ENCODE data around the gene MAGI2.

MAGI2 gene

GRCh38 chr7:79453558-79454360 lies at the start of gene MAGI2:
MAGI2 (minus strand) TSS chr7:79453667; CDS start chr7:79453320, 347 bp downstream.
- no peak for DNase-seq (ENCODE audit: low read depth)

GRCh38 chr7:79502151-79502550 lies 48.7 kb upstream of the MAGI2 start:
- no peak for DNase-seq (ENCODE audit: low read depth)

GRCh38 chr7:79500759-79501158 lies 47.3 kb upstream of the MAGI2 start:
- DNase-seq (ENCODE audit: low read depth): no peak

- no peak for DNase-seq (ENCODE audit: low read depth)
Measured at GRCh38 chr7:79497728-79498127, 44.3 kb upstream of the MAGI2 start.

GRCh38 chr7:79495544-79496272 lies 42.2 kb upstream of the MAGI2 start:
- DNase-seq (ENCODE audit: low read depth): no peak

GRCh38 chr7:79494046-79494445 lies 40.6 kb upstream of the MAGI2 start:
- no peak for DNase-seq (ENCODE audit: low read depth)

GRCh38 chr7:79489371-79489770 lies 35.9 kb upstream of the MAGI2 start:
- DNase-seq (ENCODE audit: low read depth): no peak

GRCh38 chr7:79478386-79478785 lies 24.9 kb upstream of the MAGI2 start:
- DNase-seq (ENCODE audit: low read depth): no peak

GRCh38 chr7:79475455-79475854 lies 22.0 kb upstream of the MAGI2 start:
- no peak for DNase-seq (ENCODE audit: low read depth)

GRCh38 chr7:79471699-79472098 lies 18.2 kb upstream of the MAGI2 start:
- DNase-seq (ENCODE audit: low read depth): no peak

GRCh38 chr7:79471283-79471682 lies 17.8 kb upstream of the MAGI2 start:
- DNase-seq (ENCODE audit: low read depth): no peak

GRCh38 chr7:79465551-79465950 lies 12.1 kb upstream of the MAGI2 start:
- DNase-seq (ENCODE audit: low read depth): no peak

- DNase-seq (ENCODE audit: low read depth): no peak
Measured at GRCh38 chr7:79464051-79464450, 10.6 kb upstream of the MAGI2 start.

- DNase-seq (ENCODE audit: low read depth): no peak
Measured at GRCh38 chr7:79462390-79462789, 8.9 kb upstream of the MAGI2 start.

GRCh38 chr7:79461660-79462059 lies 8.2 kb upstream of the MAGI2 start:
- no peak for DNase-seq (ENCODE audit: low read depth)

GRCh38 chr7:79459381-79459780 lies 5.9 kb upstream of the MAGI2 start:
- no peak for DNase-seq (ENCODE audit: low read depth)

GRCh38 chr7:79458796-79459195 lies 5.3 kb upstream of the MAGI2 start:
- DNase-seq (ENCODE audit: low read depth): no peak

- DNase-seq (ENCODE audit: low read depth): no peak
Measured at GRCh38 chr7:79455173-79455790, 1.8 kb upstream of the MAGI2 start.

GRCh38 chr7:79454361-79454960 lies 994 bp upstream of the MAGI2 start:
- DNase-seq (ENCODE audit: low read depth): no peak

GRCh38 chr7:79453266-79453557 lies 255 bp downstream of the MAGI2 start:
- no peak for DNase-seq (ENCODE audit: low read depth)

- no peak for DNase-seq (ENCODE audit: low read depth)
Measured at GRCh38 chr7:79452495-79453265, 787 bp downstream of the MAGI2 start.

- DNase-seq (ENCODE audit: low read depth): no peak
Measured at GRCh38 chr7:79452032-79452494, 1.4 kb downstream of the MAGI2 start.

Measured in activated gamma-delta T cell treated with anti-CD3 and anti-CD28 coated beads, Interleukin-2, amount 50 U/mL, for 16 hours (primary cell).